ENCODE results near the gene CPTP.

- TF ChIP-seq CTCF (IDR thresholded peaks at IDR 0.05) (peak; percentile 90 to 100 (median 93)), POLR2AphosphoS5 (IDR thresholded peaks at IDR 0.05) (peak in 1 of 2 donors; percentile 36), POLR2A (IDR thresholded peaks at IDR 0.05; ENCODE audit: low read depth) (no peak)
Measured at GRCh38 chr1:1371746-1372711, 47.4 kb downstream of the CPTP start.

All from esophagus muscularis mucosa (tissue), 3 donors.